ENCODE measurements around the gene HSD17B1.
A peak's percentile ranks its signal among the peaks of the same experiment; 100 is the strongest.

Gene HSD17B1

GRCh38 chr17:42535155-42536047, 17.3 kb upstream of the HSD17B1 start:
- Histone ChIP-seq H4K8ac (ENCODE audit: low read depth, low read length) (peak overlapping the region; percentile 20), H2BK5ac (ENCODE audit: low read length) (no peak overlapping the region), H3K27me3 (ENCODE audit: control insufficient read depth in 3 of 3, insufficient read depth in 3 of 3, low read depth in 1 of 3, low read length in 3 of 3) (peaks cover 0 to 4% (median 0%) of the 10 kb centered on the region in 3 experiments), H3K18ac (ENCODE audit: low read length) (peak overlapping the region; percentile 73), H3K9ac (ENCODE audit: low read depth, low read length, poor library complexity) (no peak overlapping the region), H3K4me1 (ENCODE audit: control insufficient read depth in 2 of 2, insufficient read depth in 1 of 2, low read depth in 1 of 2, low read length in 2 of 2) (peaks cover 13 to 23% of the 10 kb centered on the region in 2 donors), H3K4ac (ENCODE audit: low read length) (no peak overlapping the region), H3K4me3 (ENCODE audit: low read length in 2 of 2) (peak overlapping the region; percentile 73 to 90), H3K36me3 (replicated peaks in 1 of 2; ENCODE audit: control insufficient read depth in 2 of 2, insufficient read depth in 2 of 2, low read length in 2 of 2) (peaks cover 1 to 15% of the 10 kb centered on the region in 2 donors), H2BK15ac (ENCODE audit: low read length) (peak overlapping the region; percentile 14), H2AFZ (ENCODE audit: low read length) (peak overlapping the region; percentile 87), H2AK5ac (ENCODE audit: low read depth, low read length) (no peak overlapping the region), H4K91ac (ENCODE audit: low read depth, low read length, poor library complexity) (no peak overlapping the region), H2BK120ac (ENCODE audit: low read depth, low read length) (no peak overlapping the region), H3K14ac (ENCODE audit: low read length) (no peak overlapping the region), H3K27ac (replicated peaks; ENCODE audit: low read length) (no peak overlapping the region), H3K23ac (ENCODE audit: low read depth, low read length, poor library complexity) (no peak overlapping the region), H3K9me3 (replicated peaks in 1 of 2; ENCODE audit: control insufficient read depth in 2 of 2, insufficient read depth in 1 of 2, low read depth in 1 of 2, low read length in 2 of 2) (no peaks in the 10 kb centered on the region), H2BK12ac (ENCODE audit: low read length) (no peak overlapping the region), H3K79me1 (ENCODE audit: low read depth, low read length) (peaks cover 4% of the 10 kb centered on the region), H3K4me2 (ENCODE audit: insufficient read depth, low read length, poor library complexity, severe bottlenecking) (peak overlapping the region; percentile 85)
- no CpG with 5 or more reads among the region's 26 CpGs for WGBS, 2 donors (ENCODE audit: extremely low coverage in 2 of 2, insufficient read length in 2 of 2, insufficient replicate concordance in 1 of 2)
- no peak for DNase-seq (ENCODE audit: low spot score)

GRCh38 chr17:42536048-42536371, 16.7 kb upstream of the HSD17B1 start, which contains the start of gene NAGLU:
TSS of gene NAGLU (plus strand) at chr17:42536241. CDS start at chr17:42536273, 32 bp downstream.
- H3K36me3 ChIP-seq (replicated peaks in 1 of 2; ENCODE audit: control insufficient read depth in 2 of 2, insufficient read depth in 2 of 2, low read length in 2 of 2): peaks cover 2 to 19% of the 10 kb centered on the region in 2 donors
- H2BK12ac ChIP-seq (ENCODE audit: low read length): no peak within 1 kb of the TSS
- peak within 1 kb of the TSS; percentile 49 for H3K27ac ChIP-seq (replicated peaks; ENCODE audit: low read length)
- H2AFZ ChIP-seq (ENCODE audit: low read length): peak within 1 kb of the TSS; percentile 87
- DNase-seq (ENCODE audit: low spot score): no peak
- peak within 1 kb of the TSS; percentile 85 for H3K4me2 ChIP-seq (ENCODE audit: insufficient read depth, low read length, poor library complexity, severe bottlenecking)
- H2AK5ac ChIP-seq (ENCODE audit: low read depth, low read length): no peak within 1 kb of the TSS
- H3K4ac ChIP-seq (ENCODE audit: low read length): peak within 1 kb of the TSS; percentile 14
- no peaks in the 10 kb centered on the region for H3K9me3 ChIP-seq (replicated peaks in 1 of 2; ENCODE audit: control insufficient read depth in 2 of 2, insufficient read depth in 1 of 2, low read depth in 1 of 2, low read length in 2 of 2)
- H3K18ac ChIP-seq (ENCODE audit: low read length): peak within 1 kb of the TSS; percentile 90
- no peak within 1 kb of the TSS for H3K23ac ChIP-seq (ENCODE audit: low read depth, low read length, poor library complexity)
- no peak within 1 kb of the TSS for H4K91ac ChIP-seq (ENCODE audit: low read depth, low read length, poor library complexity)
- H3K79me1 ChIP-seq (ENCODE audit: low read depth, low read length): peaks cover 4% of the 10 kb centered on the region
- WGBS, 2 donors (ENCODE audit: extremely low coverage in 2 of 2, insufficient read length in 2 of 2, insufficient replicate concordance in 1 of 2): no CpG with 5 or more reads among the region's 40 CpGs
- H2BK15ac ChIP-seq (ENCODE audit: low read length): peak within 1 kb of the TSS; percentile 14
- H4K8ac ChIP-seq (ENCODE audit: low read depth, low read length): peak within 1 kb of the TSS; percentile 20
- peak within 1 kb of the TSS; percentile 97 for H3K9ac ChIP-seq (ENCODE audit: low read depth, low read length, poor library complexity)
- peak within 1 kb of the TSS; percentile 28 for H3K14ac ChIP-seq (ENCODE audit: low read length)
- H3K4me1 ChIP-seq (ENCODE audit: control insufficient read depth in 2 of 2, insufficient read depth in 1 of 2, low read depth in 1 of 2, low read length in 2 of 2): peaks cover 13 to 21% of the 10 kb centered on the region in 2 donors
- peak within 1 kb of the TSS; percentile 73 to 90 for H3K4me3 ChIP-seq (ENCODE audit: low read length in 2 of 2)
- peaks cover 0 to 4% (median 0%) of the 10 kb centered on the region in 3 experiments for H3K27me3 ChIP-seq (ENCODE audit: control insufficient read depth in 3 of 3, insufficient read depth in 3 of 3, low read depth in 1 of 3, low read length in 3 of 3)
- no peak within 1 kb of the TSS for H2BK120ac ChIP-seq (ENCODE audit: low read depth, low read length)
- no peak within 1 kb of the TSS for H2BK5ac ChIP-seq (ENCODE audit: low read length)

- no peak for DNase-seq (ENCODE audit: low spot score)
Measured at GRCh38 chr17:42536372-42537155, 16.2 kb upstream of the HSD17B1 start.

More at GRCh38 chr17:42536372-42537155, 16.2 kb upstream of the HSD17B1 start:
- Histone ChIP-seq H3K14ac (ENCODE audit: low read length) (peak overlapping the region; percentile 28), H2AFZ (ENCODE audit: low read length) (peak overlapping the region; percentile 87), H3K18ac (ENCODE audit: low read length) (peak overlapping the region; percentile 90), H2BK5ac (ENCODE audit: low read length) (no peak overlapping the region), H3K36me3 (replicated peaks in 1 of 2; ENCODE audit: control insufficient read depth in 2 of 2, insufficient read depth in 2 of 2, low read length in 2 of 2) (peaks cover 4 to 24% of the 10 kb centered on the region in 2 donors), H3K9me3 (replicated peaks in 1 of 2; ENCODE audit: control insufficient read depth in 2 of 2, insufficient read depth in 1 of 2, low read depth in 1 of 2, low read length in 2 of 2) (no peaks in the 10 kb centered on the region), H3K27ac (replicated peaks; ENCODE audit: low read length) (peak overlapping the region; percentile 49), H3K4me1 (ENCODE audit: control insufficient read depth in 2 of 2, insufficient read depth in 1 of 2, low read depth in 1 of 2, low read length in 2 of 2) (peaks cover 13 to 21% of the 10 kb centered on the region in 2 donors), H3K4me2 (ENCODE audit: insufficient read depth, low read length, poor library complexity, severe bottlenecking) (peak overlapping the region; percentile 85), H3K4me3 (ENCODE audit: low read length in 2 of 2) (peak overlapping the region; percentile 73 to 90), H3K4ac (ENCODE audit: low read length) (peak overlapping the region; percentile 14), H2AK5ac (ENCODE audit: low read depth, low read length) (no peak overlapping the region), H4K91ac (ENCODE audit: low read depth, low read length, poor library complexity) (no peak overlapping the region), H3K23ac (ENCODE audit: low read depth, low read length, poor library complexity) (no peak overlapping the region), H3K27me3 (ENCODE audit: control insufficient read depth in 3 of 3, insufficient read depth in 3 of 3, low read depth in 1 of 3, low read length in 3 of 3) (peaks cover 0 to 1% (median 0%) of the 10 kb centered on the region in 3 experiments), H2BK12ac (ENCODE audit: low read length) (no peak overlapping the region), H2BK15ac (ENCODE audit: low read length) (no peak overlapping the region), H2BK120ac (ENCODE audit: low read depth, low read length) (no peak overlapping the region), H3K79me1 (ENCODE audit: low read depth, low read length) (peaks cover 4% of the 10 kb centered on the region), H4K8ac (ENCODE audit: low read depth, low read length) (no peak overlapping the region), H3K9ac (ENCODE audit: low read depth, low read length, poor library complexity) (peak overlapping the region; percentile 97)
- no CpG with 5 or more reads among the region's 65 CpGs for WGBS, 2 donors (ENCODE audit: extremely low coverage in 2 of 2, insufficient read length in 2 of 2, insufficient replicate concordance in 1 of 2)

All from neuronal stem cell (in vitro differentiated cells).